Measurements from ENCODE around the gene RCAN2. TPM values are rescaled to one million over a fixed set of nuclear protein-coding genes. Genes with fewer than 3 reads are reported as not detected.

The RCAN2 gene
- polyA plus RNA-seq, 1 donor from 2014 or later = 37.4 TPM

- Histone ChIP-seq H3K9me2 (ENCODE audit: insufficient read depth, low read length) (no peaks in the 10 kb centered on the region), H2AFZ (ENCODE audit: low read depth, low read length) (no peak overlapping the region), H3K27ac (ENCODE audit: low read length) (no peak overlapping the region), H3K27me3 (ENCODE audit: insufficient read depth, low read depth, low read length) (no peaks in the 10 kb centered on the region), H3F3A (ENCODE audit: insufficient read depth, low read length, poor library complexity, severe bottlenecking) (no peaks in the 10 kb centered on the region), H3K9me3 (ENCODE audit: low read length) (no peaks in the 10 kb centered on the region), H3K79me2 (replicated peaks; ENCODE audit: insufficient read depth, low read length) (no peaks in the 10 kb centered on the region), H3K9ac (ENCODE audit: low read length) (no peak overlapping the region), H3K4me3 (ENCODE audit: low read length) (no peak overlapping the region), H3K36me3 (ENCODE audit: insufficient read depth, low read length) (no peaks in the 10 kb centered on the region), H3K4me2 (ENCODE audit: low read length) (no peak overlapping the region), H4K20me1 (ENCODE audit: insufficient read depth) (no peaks in the 10 kb centered on the region)
- TF ChIP-seq SMC3 (conservative IDR thresholded peaks at IDR 0.05; ENCODE audit: poor library complexity) = no peak
- TF ChIP-seq RAD21 (conservative IDR thresholded peaks at IDR 0.05) = no peak
- no peak for TF ChIP-seq POLR2AphosphoS5 (IDR thresholded peaks at IDR 0.05)
- no peak for TF ChIP-seq REST (IDR thresholded peaks at IDR 0.05; ENCODE audit: borderline replicate concordance)
These were observed 200.6 kb downstream of the RCAN2 start for GRCh38 chr6:46290421-46291274.

GRCh38 chr6:46289898-46290297 lies 201.4 kb downstream of the RCAN2 start:
- Histone ChIP-seq H3K9me3 (ENCODE audit: low read length) (no peaks in the 10 kb centered on the region), H3K9ac (ENCODE audit: low read length) (no peak overlapping the region), H3K27ac (ENCODE audit: low read length) (no peak overlapping the region)

More at GRCh38 chr6:46289898-46290297, 201.4 kb downstream of the RCAN2 start:
- H2AFZ ChIP-seq (ENCODE audit: low read depth, low read length) = no peak overlapping the region
- H4K20me1 ChIP-seq (ENCODE audit: insufficient read depth) = no peaks in the 10 kb centered on the region
- H3F3A ChIP-seq (ENCODE audit: insufficient read depth, low read length, poor library complexity, severe bottlenecking) = no peaks in the 10 kb centered on the region
- H3K36me3 ChIP-seq (ENCODE audit: insufficient read depth, low read length) = no peaks in the 10 kb centered on the region
- H3K4me2 ChIP-seq (ENCODE audit: low read length) = no peak overlapping the region
- TF ChIP-seq SMC3 (conservative IDR thresholded peaks at IDR 0.05; ENCODE audit: poor library complexity) (no peak), REST (IDR thresholded peaks at IDR 0.05; ENCODE audit: borderline replicate concordance) (no peak), TAF1 (IDR thresholded peaks at IDR 0.05; ENCODE audit: low read depth) (no peak), RAD21 (conservative IDR thresholded peaks at IDR 0.05) (no peak), CTCF (IDR thresholded peaks at IDR 0.05; ENCODE audit: poor library complexity, severe bottlenecking) (no peak), MXI1 (conservative IDR thresholded peaks at IDR 0.05; ENCODE audit: poor library complexity, severe bottlenecking) (no peak)
- no peaks in the 10 kb centered on the region for H3K79me2 ChIP-seq (replicated peaks; ENCODE audit: insufficient read depth, low read length)
- no peaks in the 10 kb centered on the region for H3K9me2 ChIP-seq (ENCODE audit: insufficient read depth, low read length)
- H3K4me3 ChIP-seq (ENCODE audit: low read length) = no peak overlapping the region
- H3K27me3 ChIP-seq (ENCODE audit: insufficient read depth, low read depth, low read length) = no peaks in the 10 kb centered on the region
